Skeletal muscle tissue (tissue), 4 donors: Measurements from ENCODE around the gene USP9Y. TPM values are rescaled to one million over a fixed set of nuclear protein-coding genes. Genes with fewer than 3 reads are reported as not detected.

ENCODE experiments used
- H3K27ac ChIP-seq: one replicate; pipeline ENCODE4 v1.7.0; 2013; ENCODE audit warnings: mild to moderate bottlenecking, low read depth, low read length, inconsistent platforms
- H3K27me3 ChIP-seq, 3 donors: one replicate each; pipeline ENCODE4 v1.7.0; 2013; ENCODE audit warnings: low read length in 3 of 3; ENCODE audit not compliant: control insufficient read depth in 3 of 3, insufficient read depth in 3 of 3
- H3K36me3 ChIP-seq, 3 donors: one replicate each; pipeline ENCODE4 v1.7.0; 2013; ENCODE audit warnings: low read length in 3 of 3; ENCODE audit not compliant: control insufficient read depth in 3 of 3, insufficient read depth in 3 of 3
- H3K4me1 ChIP-seq, 3 donors: one replicate each; pipeline ENCODE4 v1.7.0; 2013; ENCODE audit warnings: low read length in 3 of 3, mild to moderate bottlenecking in 3 of 3; ENCODE audit not compliant: control insufficient read depth in 3 of 3, insufficient read depth in 3 of 3
- H3K4me3 ChIP-seq, 3 donors: one replicate each; pipeline ENCODE4 v1.7.0; 2013; ENCODE audit warnings: low read length in 3 of 3
- H3K9ac ChIP-seq, 3 donors: one replicate each; pipeline ENCODE4 v1.7.0; 2013; ENCODE audit warnings: low read length in 3 of 3, mild to moderate bottlenecking in 3 of 3, moderate library complexity in 2 of 3, low read depth in 1 of 3
- H3K9me3 ChIP-seq, 3 donors: one replicate each; pipeline ENCODE4 v1.7.0; 2013; ENCODE audit warnings: low read length in 3 of 3; ENCODE audit not compliant: control insufficient read depth in 3 of 3
- total RNA-seq: library from RNA; depleted of rRNA; stranded (reverse); fragments of >200 nt; gene quantifications from one replicate; pipeline ENCODE4 v1.2.3, GENCODE V29; 2014
- donor health status: Osteomylitis.

Gene USP9Y
- total RNA-seq, 1 donor from 2014 or later = 27.7 TPM

DNA sequence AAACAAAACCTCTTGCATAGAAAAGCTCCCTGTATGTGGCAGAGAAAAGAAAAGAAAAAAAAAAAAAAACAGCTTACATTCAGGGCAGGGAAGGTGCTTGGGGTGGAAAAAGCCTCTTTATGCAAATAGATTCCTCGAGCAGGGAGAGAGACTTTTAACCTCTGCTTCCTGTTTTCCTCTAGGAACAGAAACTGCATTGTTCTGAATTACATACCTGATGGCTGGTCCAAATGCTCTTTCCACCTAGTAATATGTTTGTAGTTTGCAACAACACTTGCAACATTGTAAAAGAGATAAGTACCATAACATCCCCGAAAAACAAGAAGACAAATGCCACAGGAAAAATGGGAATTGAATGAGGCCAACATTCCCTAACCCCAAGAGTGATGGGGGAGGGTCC, 944 bp upstream of the USP9Y start:
- Histone ChIP-seq H3K4me1 (no peaks in the 10 kb centered on the region), H3K9me3 (no peaks in the 10 kb centered on the region), H3K27me3 (no peaks in the 10 kb centered on the region), H3K36me3 (peaks cover 0 to 7% (median 4%) of the 10 kb centered on the region in 3 donors), H3K27ac (no peak overlapping the region), H3K9ac (no peak overlapping the region), H3K4me3 (no peak overlapping the region)

DNA sequence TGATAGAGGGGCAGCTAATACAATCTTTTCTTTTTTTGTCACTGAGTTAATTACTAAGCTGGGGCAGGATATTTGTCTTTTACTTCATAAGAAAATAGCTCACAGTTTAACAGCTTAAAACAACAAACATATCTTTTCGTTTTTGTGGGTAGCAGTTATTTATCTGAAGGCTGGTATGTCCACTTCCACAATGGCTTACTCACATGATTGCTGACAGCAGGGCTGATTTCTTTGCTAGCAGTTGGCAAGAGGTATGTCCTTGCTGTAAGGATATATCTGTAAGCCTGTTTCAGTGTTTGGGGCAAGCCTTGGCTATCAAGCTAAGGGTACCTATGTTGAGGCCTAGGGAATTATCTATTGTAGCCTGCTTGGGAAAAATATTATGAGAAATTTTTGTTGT, 1.1 kb downstream of the USP9Y start:
- Histone ChIP-seq H3K4me1 (no peaks in the 10 kb centered on the region), H3K36me3 (peaks cover 0 to 7% (median 4%) of the 10 kb centered on the region in 3 donors), H3K27me3 (no peaks in the 10 kb centered on the region), H3K4me3 (no peak overlapping the region), H3K9me3 (no peaks in the 10 kb centered on the region), H3K9ac (no peak overlapping the region), H3K27ac (no peak overlapping the region)

- H3K9ac ChIP-seq = no peak overlapping the region
- H3K4me3 ChIP-seq = no peak overlapping the region
- H3K36me3 ChIP-seq = peaks cover 0 to 2% (median 0%) of the 10 kb centered on the region in 3 donors
- H3K4me1 ChIP-seq = no peaks in the 10 kb centered on the region
- H3K27ac ChIP-seq = no peak overlapping the region
- no peaks in the 10 kb centered on the region for H3K9me3 ChIP-seq
- H3K27me3 ChIP-seq = no peaks in the 10 kb centered on the region
Observed at GRCh38 chrY:12710460-12710859, 9.4 kb downstream of the USP9Y start.

DNA sequence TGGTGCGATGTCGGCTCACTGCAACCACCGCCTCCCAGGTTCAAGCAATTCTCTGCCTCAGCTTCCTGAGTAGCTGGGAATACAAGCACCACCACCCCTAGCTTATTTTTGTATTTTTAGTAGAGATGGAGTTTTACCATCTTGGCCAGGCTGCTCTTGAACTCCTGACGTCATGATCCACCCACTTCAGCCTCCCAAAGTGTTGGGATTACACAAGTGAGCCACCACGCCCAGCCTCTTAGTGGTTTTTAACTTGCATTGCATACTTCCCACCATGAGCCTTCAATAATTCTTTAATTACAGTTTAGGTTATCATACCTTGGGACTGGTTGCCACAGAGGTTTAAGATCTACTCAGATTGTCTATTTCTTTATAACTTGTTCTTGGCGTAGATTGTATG, 14.3 kb downstream of the USP9Y start:
- no peak overlapping the region for H3K4me3 ChIP-seq

DNA sequence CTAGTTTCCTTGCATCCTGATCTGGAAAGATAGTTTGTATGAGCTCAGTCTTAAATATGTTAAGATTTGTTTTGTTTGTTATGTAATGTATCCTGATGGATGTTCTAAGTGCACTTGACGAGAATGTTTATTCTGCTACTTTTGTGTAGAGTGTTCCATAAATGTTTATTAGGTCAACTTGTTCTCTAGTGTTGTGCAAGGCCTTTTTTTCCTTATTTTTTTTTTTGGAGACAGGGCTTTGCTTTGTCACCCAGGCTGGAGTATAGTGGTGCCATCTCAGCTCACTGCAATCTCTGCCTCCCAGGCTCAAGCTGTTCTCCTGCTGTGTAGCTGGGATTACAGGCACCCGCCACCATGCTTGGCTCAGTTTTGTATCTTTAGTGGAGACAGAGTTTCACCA, 28.7 kb downstream of the USP9Y start:
- Histone ChIP-seq H3K27me3 (no peaks in the 10 kb centered on the region), H3K4me1 (peaks cover 0 to 2% (median 0%) of the 10 kb centered on the region in 3 donors)

More for the DNA sequence above, 14.3 kb downstream of the USP9Y start:
- Histone ChIP-seq H3K27ac (no peak overlapping the region), H3K9me3 (no peaks in the 10 kb centered on the region), H3K36me3 (peaks cover 0 to 5% (median 0%) of the 10 kb centered on the region in 3 donors), H3K4me1 (no peaks in the 10 kb centered on the region), H3K27me3 (no peaks in the 10 kb centered on the region), H3K9ac (no peak overlapping the region)

GRCh38 chrY:12733625-12734024, 32.6 kb downstream of the USP9Y start:
- H3K4me3 ChIP-seq = no peak overlapping the region
- no peaks in the 10 kb centered on the region for H3K27me3 ChIP-seq
- peaks cover 0 to 2% (median 0%) of the 10 kb centered on the region in 3 donors for H3K4me1 ChIP-seq
- H3K36me3 ChIP-seq = no peaks in the 10 kb centered on the region
- H3K9me3 ChIP-seq = no peaks in the 10 kb centered on the region
- H3K9ac ChIP-seq = peak overlapping the region in 1 of 3 donors; percentile 33
- no peak overlapping the region for H3K27ac ChIP-seq

More for the DNA sequence above, 28.7 kb downstream of the USP9Y start:
- Histone ChIP-seq H3K9ac (no peak overlapping the region), H3K27ac (no peak overlapping the region), H3K9me3 (no peaks in the 10 kb centered on the region), H3K4me3 (no peak overlapping the region), H3K36me3 (peaks cover 0 to 6% (median 2%) of the 10 kb centered on the region in 3 donors)

DNA sequence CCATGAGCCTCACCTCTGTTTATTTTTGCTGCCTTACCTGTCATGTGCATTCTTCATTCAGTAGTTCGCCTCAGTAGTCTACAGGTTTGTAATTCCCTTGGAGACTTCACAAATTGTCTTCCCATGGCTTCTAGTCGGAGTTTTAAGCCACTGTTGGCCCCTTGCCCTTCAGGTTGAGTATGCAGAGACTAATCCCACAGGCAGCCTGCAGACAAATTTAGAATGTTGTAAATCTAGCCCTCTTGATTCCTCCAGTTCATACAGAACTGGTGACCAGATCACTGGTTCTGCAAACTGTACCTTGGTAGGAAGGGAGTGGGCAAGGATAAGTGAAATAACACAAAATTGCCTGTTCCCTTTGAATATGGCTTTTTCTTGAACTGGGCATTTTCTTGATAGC, 33.0 kb downstream of the USP9Y start:
- Histone ChIP-seq H3K36me3 (no peaks in the 10 kb centered on the region), H3K4me1 (peaks cover 0 to 2% (median 0%) of the 10 kb centered on the region in 3 donors), H3K27me3 (no peaks in the 10 kb centered on the region), H3K9ac (peak overlapping the region in 1 of 3 donors; percentile 33), H3K9me3 (no peaks in the 10 kb centered on the region), H3K27ac (no peak overlapping the region), H3K4me3 (peak overlapping the region in 1 of 3 donors; percentile 29)

DNA sequence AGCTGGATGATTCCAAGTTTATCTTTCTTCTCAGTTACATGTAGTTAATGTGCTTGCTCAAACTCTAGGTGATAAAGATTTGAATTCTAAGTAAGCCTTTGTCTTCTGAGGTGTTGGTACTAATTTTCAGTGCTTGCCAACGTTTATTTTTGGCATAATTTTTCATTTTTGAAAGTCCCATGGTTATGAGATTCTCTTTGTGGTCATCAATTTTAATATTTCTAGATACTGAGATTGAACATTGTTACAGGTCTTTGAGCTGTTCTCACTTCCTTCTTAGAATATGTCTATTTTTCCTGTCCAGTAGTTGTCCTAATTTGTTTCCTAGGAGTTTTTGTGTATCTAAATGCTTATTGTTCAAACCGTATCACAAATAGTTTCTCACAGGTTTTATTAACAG, 40.4 kb downstream of the USP9Y start:
- Histone ChIP-seq H3K36me3 (peaks cover 0 to 5% (median 2%) of the 10 kb centered on the region in 3 donors), H3K27me3 (no peaks in the 10 kb centered on the region), H3K9ac (no peak overlapping the region), H3K4me1 (no peaks in the 10 kb centered on the region), H3K27ac (no peak overlapping the region), H3K4me3 (no peak overlapping the region), H3K9me3 (no peaks in the 10 kb centered on the region)

DNA sequence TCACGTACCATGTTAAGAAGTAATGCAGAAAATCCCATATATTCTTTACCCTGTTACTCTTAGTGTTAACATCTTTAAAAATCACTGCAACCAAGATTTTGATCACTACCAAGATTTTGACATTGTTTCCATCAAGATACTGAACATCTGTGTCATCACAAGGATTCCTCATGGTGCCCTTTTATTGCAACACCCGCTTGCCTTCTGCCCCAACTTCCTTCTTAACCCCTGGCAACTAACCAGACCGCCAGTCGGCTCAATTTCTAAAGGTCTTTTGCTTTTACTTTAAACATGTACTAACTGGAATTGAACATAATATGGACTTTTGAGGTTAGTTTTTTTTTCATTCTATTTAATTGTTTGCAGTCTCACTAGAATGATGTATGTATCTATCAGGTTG, 41.7 kb downstream of the USP9Y start:
- no peaks in the 10 kb centered on the region for H3K27me3 ChIP-seq
- no peak overlapping the region for H3K27ac ChIP-seq
- H3K4me3 ChIP-seq = no peak overlapping the region
- H3K4me1 ChIP-seq = no peaks in the 10 kb centered on the region
- no peak overlapping the region for H3K9ac ChIP-seq
- peaks cover 0 to 6% (median 2%) of the 10 kb centered on the region in 3 donors for H3K36me3 ChIP-seq
- H3K9me3 ChIP-seq = no peaks in the 10 kb centered on the region

DNA sequence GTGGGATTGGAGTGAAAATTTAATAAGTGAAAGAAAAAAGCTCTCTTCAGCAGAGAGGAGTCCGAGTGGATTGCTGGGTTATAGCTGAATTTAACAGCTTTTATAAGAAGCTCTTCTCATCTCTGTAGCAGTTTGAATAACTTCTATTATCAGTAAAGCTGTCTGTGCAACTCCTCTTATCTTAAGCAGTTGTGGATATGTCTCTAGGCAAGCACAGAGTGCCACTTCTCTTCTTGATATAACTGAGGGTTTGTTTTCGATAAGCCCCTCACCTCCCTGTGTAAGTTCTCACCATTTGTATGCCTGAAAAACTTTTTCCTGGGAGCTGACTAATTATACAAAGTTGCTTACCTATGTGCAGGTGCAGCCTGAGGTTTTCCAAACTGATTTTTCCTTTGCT, 43.1 kb downstream of the USP9Y start:
- H3K27me3 ChIP-seq = no peaks in the 10 kb centered on the region
- H3K9me3 ChIP-seq = no peaks in the 10 kb centered on the region
- peaks cover 0 to 6% (median 2%) of the 10 kb centered on the region in 3 donors for H3K36me3 ChIP-seq
- no peak overlapping the region for H3K27ac ChIP-seq
- no peak overlapping the region for H3K4me3 ChIP-seq
- no peaks in the 10 kb centered on the region for H3K4me1 ChIP-seq
- H3K9ac ChIP-seq = no peak overlapping the region
